Prostate gland (tissue), 2 donors: ENCODE measurements around the gene FAM200A. TPM values are rescaled to one million over a fixed set of nuclear protein-coding genes. Genes with fewer than 3 reads are reported as not detected.

Source experiments
- DNase-seq: peaks from one replicate; pipeline ENCODE4 v3.0.0-alpha.2; 2019; ENCODE audit warnings: low spot score
- H3K27ac ChIP-seq, 2 donors: fragments of 200-600 bp; sonication (generic); 2 replicates each; pipeline ENCODE4 v1.5.1; 2017 to 2019
- H3K27me3 ChIP-seq: fragments of 200-600 bp; sonication (generic); replicated peaks from 2 replicates; pipeline ENCODE4 v1.5.1; 2019; ENCODE audit not compliant: insufficient read depth
- H3K36me3 ChIP-seq, 2 donors: fragments of 200-600 bp; sonication (generic); 1 replicate in 1 of 2; 2 replicates in 1 of 2; pipeline versions ENCODE4 v1.5.1 to v1.8.1; 2017 to 2019
- H3K4me1 ChIP-seq: fragments of 200-600 bp; sonication (generic); replicated peaks from 2 replicates; pipeline ENCODE4 v1.5.1; 2019
- H3K4me3 ChIP-seq, 2 donors: fragments of 200-600 bp; sonication (generic); 2 replicates each; pipeline ENCODE4 v1.5.1; 2017 to 2019
- H3K9me3 ChIP-seq: fragments of 200-600 bp; sonication (generic); 2 replicates; pipeline ENCODE4 v1.5.1; 2017
- POLR2A ChIP-seq: fragments of 450-650 bp; IDR thresholded peaks from one replicate; pipeline ENCODE4 v1.6.1; 2016; ENCODE audit warnings: antibody characterized with exemption, mild to moderate bottlenecking
- POLR2AphosphoS5 ChIP-seq: sonication (generic); formaldehyde crosslinking; IDR thresholded peaks from one replicate; pipeline ENCODE4 v1.6.1; 2017; ENCODE audit warnings: antibody characterized with exemption
- WGBS: methylation state at CpG from one replicate; pipeline ENCODE4 v1.1.5; 2018; 5-methylcytosine and 5-hydroxymethylcytosine counted together
- intact Hi-C: fragments of 100-400 bp; cut with DNase I; formaldehyde crosslinking; loops from one replicate; pipeline ENCODE4 v1.14.2; 2022
- total RNA-seq, 2 donors: library from RNA; depleted of rRNA; stranded (reverse); fragments of >200 nt; gene quantifications; one replicate each; pipeline ENCODE4 v1.1.0, GENCODE V29; 2016
- TF ChIP-seq, protein P1 (sequence below), 4 experiments: fragments of 200-600 bp in 2 of 4; fragments of 450-650 bp in 2 of 4; sonication (generic) in 2 of 4; IDR thresholded peaks; 1 replicate in 3 of 4; 2 replicates in 1 of 4; pipeline ENCODE4 v1.5.1; 2016 to 2019; ENCODE audit warnings: antibody characterized with exemption in 4 of 4, mild to moderate bottlenecking in 2 of 4, moderate library complexity in 2 of 4

The FAM200A gene
- total RNA-seq, 2 donors from 2014 or later, result 5.5 to 11.2 TPM

DNA sequence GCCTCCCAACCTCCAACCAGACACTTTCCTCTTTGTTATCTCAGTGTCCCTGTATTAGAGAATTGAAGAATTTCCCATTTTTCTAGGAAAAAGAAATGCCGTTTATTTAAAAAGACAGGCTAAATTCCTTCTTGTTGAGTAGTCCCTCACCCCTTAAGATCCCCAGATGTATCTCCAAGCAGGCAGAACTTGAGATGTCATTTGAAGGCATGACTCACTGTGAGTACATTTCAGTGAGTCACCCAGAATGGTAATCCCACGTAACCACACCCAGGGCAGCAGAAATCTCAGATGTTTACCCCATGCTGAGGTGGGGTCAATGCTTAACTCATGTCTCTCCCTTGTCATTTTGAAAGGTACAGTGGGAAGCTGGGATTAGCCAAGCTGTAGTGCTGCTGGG lies 10.9 kb upstream of the FAM200A start:
- intact Hi-C loops, result no loop called here
- DNase-seq, result no peak
- H3K27ac ChIP-seq, result no peak overlapping the region
- TF ChIP-seq, protein P1, sequence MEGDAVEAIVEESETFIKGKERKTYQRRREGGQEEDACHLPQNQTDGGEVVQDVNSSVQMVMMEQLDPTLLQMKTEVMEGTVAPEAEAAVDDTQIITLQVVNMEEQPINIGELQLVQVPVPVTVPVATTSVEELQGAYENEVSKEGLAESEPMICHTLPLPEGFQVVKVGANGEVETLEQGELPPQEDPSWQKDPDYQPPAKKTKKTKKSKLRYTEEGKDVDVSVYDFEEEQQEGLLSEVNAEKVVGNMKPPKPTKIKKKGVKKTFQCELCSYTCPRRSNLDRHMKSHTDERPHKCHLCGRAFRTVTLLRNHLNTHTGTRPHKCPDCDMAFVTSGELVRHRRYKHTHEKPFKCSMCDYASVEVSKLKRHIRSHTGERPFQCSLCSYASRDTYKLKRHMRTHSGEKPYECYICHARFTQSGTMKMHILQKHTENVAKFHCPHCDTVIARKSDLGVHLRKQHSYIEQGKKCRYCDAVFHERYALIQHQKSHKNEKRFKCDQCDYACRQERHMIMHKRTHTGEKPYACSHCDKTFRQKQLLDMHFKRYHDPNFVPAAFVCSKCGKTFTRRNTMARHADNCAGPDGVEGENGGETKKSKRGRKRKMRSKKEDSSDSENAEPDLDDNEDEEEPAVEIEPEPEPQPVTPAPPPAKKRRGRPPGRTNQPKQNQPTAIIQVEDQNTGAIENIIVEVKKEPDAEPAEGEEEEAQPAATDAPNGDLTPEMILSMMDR (IDR thresholded peaks at IDR 0.05), result no peak
- TF ChIP-seq POLR2AphosphoS5, result no peak
- no peak for TF ChIP-seq POLR2A
- no peaks in the 10 kb centered on the region for H3K4me1 ChIP-seq
- peaks cover 10% of the 10 kb centered on the region in 2 donors for H3K36me3 ChIP-seq
- no peaks in the 10 kb centered on the region for H3K27me3 ChIP-seq
- H3K9me3 ChIP-seq, result no peaks in the 10 kb centered on the region
- 38% methylated on average over 2 of the region's 2 CpGs for whole genome bisulfite sequencing
- no peak overlapping the region for H3K4me3 ChIP-seq

DNA sequence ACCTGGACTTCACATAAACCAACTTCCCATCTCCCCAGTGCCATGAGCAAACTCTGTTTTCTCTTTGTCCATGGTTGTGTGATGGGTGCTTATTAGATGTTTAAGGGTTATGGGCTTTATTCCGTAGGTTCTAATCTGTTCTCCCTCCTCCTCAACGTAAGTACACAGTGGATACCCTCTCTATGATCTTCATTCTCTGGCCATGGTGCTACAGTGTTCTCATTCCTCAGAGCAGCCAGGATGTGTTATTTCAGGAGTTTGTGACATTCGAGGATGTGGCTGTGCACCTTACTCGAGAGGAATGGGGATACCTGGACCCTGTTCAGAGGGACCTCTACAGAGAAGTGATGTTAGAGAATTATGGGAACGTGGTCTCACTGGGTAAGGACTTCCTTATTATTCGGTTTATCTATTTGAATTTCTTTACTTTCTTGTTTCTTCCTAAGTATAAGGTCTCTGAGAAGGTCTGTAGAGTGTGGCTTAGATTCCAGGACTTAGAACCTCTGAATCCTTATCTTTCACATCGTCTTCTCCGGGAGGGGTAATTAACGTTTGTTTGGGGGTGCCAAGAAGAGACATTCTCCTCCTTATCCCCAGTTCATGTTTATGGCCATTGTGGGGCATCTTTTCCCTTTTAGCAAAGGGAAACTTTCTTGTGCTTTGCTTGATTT lies 10.3 kb upstream of the FAM200A start:
- H3K27ac ChIP-seq, result no peak overlapping the region
- H3K36me3 ChIP-seq, result peaks cover 10% of the 10 kb centered on the region in 2 donors
- H3K9me3 ChIP-seq, result no peaks in the 10 kb centered on the region
- intact Hi-C loops, result no loop called here
- no peak overlapping the region for H3K4me3 ChIP-seq
- no peak for DNase-seq
- TF ChIP-seq POLR2A, result no peak
- TF ChIP-seq, protein P1 (IDR thresholded peaks at IDR 0.05), result no peak
- no peak for TF ChIP-seq POLR2AphosphoS5
- WGBS, result 80% methylated on average over 9 of the region's 9 CpGs
- H3K4me1 ChIP-seq, result no peaks in the 10 kb centered on the region
- no peaks in the 10 kb centered on the region for H3K27me3 ChIP-seq

DNA sequence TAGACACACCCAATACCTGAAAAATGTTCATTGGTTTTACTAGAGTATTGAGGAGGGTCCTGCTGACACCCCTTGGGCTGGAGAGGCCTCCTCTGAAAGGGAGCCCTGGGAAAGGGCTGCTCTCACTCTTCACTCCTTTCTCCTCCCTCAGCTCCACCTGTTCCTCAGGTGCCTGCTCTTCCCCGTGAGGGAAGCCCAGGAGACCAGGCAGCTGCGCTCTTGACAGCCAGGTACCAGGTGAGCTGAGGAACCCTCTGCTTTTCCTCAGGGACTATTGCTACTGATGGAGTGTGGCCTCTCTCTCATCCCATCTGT lies 9.8 kb upstream of the FAM200A start:
- H3K36me3 ChIP-seq, result peaks cover 10% of the 10 kb centered on the region in 2 donors
- H3K27ac ChIP-seq, result no peak overlapping the region
- no peak for DNase-seq
- TF ChIP-seq POLR2A, result no peak
- H3K27me3 ChIP-seq, result no peaks in the 10 kb centered on the region
- no peak overlapping the region for H3K4me3 ChIP-seq
- H3K9me3 ChIP-seq, result no peaks in the 10 kb centered on the region
- intact Hi-C loops, result no loop called here
- H3K4me1 ChIP-seq, result no peaks in the 10 kb centered on the region
- 78% methylated on average over 2 of the region's 2 CpGs for WGBS

DNA sequence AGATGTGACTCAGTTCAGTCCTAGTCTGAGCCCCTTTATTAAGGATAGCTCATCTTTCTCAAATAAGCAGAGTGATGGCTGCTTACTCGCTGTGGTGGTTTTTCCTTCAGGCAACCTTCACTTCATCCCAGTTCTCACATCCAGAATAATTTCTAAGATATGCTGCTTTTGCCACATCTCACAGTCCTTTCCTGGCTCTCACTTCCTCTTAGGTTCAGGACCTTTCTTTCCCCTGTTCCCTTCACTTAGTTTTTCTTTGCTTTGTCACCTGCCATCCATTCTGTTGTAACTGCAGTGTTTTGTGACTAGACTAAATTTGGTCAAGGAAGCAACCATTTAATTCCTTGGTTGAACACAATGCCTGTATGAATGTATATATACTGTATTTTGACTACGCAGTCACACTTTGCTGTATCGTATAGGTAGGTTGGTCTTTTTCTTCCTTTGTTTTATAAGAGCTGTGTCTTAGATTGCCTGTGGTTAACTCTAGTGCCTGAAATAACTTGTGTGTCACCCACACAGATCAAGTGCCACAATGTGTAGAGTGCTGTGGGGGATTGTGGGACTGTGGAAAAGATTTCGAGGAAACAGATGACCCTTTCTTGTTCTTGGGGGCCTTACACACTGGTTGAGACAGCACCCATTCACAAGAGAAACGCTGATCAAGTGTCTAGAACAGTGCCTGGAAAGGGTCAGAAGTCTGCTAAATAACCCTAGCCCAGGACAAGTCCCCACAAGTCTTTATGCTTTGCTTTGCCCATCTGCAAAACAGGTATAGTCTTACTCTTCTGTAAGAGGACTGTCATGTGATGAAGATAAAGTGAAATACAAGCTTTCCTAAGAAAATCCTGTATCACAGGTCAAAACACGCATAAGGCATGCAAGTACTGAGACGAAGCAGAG lies 9.2 kb upstream of the FAM200A start:
- H3K4me1 ChIP-seq, result no peaks in the 10 kb centered on the region
- WGBS, result 88% methylated on average over 7 of the region's 7 CpGs
- H3K9me3 ChIP-seq, result no peaks in the 10 kb centered on the region
- no peaks in the 10 kb centered on the region for H3K27me3 ChIP-seq
- intact Hi-C loops, result no loop called here
- peaks cover 10% of the 10 kb centered on the region in 2 donors for H3K36me3 ChIP-seq
- no peak for TF ChIP-seq POLR2A
- TF ChIP-seq, protein P1 (IDR thresholded peaks at IDR 0.05), result no peak
- TF ChIP-seq POLR2AphosphoS5, result no peak
- no peak overlapping the region for H3K4me3 ChIP-seq
- no peak for DNase-seq
- no peak overlapping the region for H3K27ac ChIP-seq

DNA sequence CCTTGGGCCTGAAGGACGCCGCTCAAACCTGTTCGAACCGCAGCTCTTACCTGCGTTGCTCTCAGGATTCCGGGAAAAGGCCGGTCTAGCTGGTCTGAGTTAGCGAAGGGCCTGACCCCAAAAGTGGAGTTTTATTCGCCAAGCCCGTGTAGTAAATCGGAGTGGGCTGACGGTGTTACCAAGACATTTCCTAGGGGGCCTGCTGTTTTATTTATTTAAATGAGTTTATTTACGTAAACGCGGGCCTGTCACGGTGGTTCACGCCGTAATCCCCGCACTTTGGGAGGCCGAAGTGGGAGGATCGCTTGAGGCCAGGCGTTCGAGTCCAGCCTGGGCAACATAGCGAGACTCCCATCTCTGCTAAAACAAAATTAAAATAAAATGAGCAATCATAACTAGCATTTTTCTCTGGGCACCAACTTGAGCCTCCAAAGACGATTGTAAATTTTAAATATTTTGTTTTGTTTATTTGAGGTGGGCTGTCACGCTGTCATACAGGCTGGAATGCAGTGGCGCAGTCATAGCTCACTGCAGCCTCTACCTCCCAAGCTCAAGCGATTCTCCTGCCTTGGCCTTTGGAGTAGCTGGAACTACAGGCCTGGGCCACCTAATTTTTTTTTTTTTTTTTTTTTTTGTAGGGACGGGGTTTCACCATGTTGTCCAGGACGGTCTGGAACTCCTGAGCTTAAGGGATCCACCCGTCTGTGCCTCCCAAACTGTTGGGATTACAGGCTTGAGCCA lies 7.4 kb upstream of the FAM200A start:
- Histone ChIP-seq H3K4me3 (peak overlapping the region; percentile 74 to 78), H3K9me3 (no peaks in the 10 kb centered on the region), H3K36me3 (peaks cover 9 to 10% of the 10 kb centered on the region in 2 donors), H3K27me3 (no peaks in the 10 kb centered on the region), H3K27ac (peak overlapping the region; percentile 96), H3K4me1 (no peaks in the 10 kb centered on the region)
- intact Hi-C loops, result loop anchor here (5.0 to 10.0 kb wide), 2 partner anchors 58 to 355 kb away; partner anchors contain the start of genes TRIM4 and ZSCAN25
- WGBS, result 18% methylated on average over 30 of the region's 31 CpGs
- TF ChIP-seq POLR2AphosphoS5 (no peak), POLR2A (no peak)
- TF ChIP-seq, protein P1 (IDR thresholded peaks at IDR 0.05), result no peak
- DNase-seq, result no peak
